GM13976 (cell line): ENCODE data around the gene KRTAP17-1.

ENCODE experiments used
- DNase-seq: peaks from one replicate; pipeline ENCODE4 v3.0.0; 2012; ENCODE audit warnings: low spot score
- CTCF ChIP-seq: IDR thresholded peaks from 2 replicates; pipeline ENCODE4 v1.5.1; 2012; ENCODE audit warnings: borderline replicate concordance, mild to moderate bottlenecking; ENCODE audit not compliant: insufficient read depth; ENCODE audit errors: extremely low read depth, missing control alignments, control extremely low read depth
- in situ Hi-C: fragments of 300-500 bp; cut with MboI; formaldehyde crosslinking; loops from one replicate; pipeline ENCODE4 v1.12.0; 2022; ENCODE audit warnings: low sequenced_read_pairs, mixed read lengths, inconsistent platforms; ENCODE audit not compliant: unreplicated experiment

Gene KRTAP17-1

GRCh38 chr17:41331606-41332005 is 16.1 kb upstream of the KRTAP17-1 start:
- in situ Hi-C loops = no loop called here
- no peak for TF ChIP-seq CTCF
- DNase-seq = no peak

GRCh38 chr17:41329279-41329948 is 13.9 kb upstream of the KRTAP17-1 start:
- in situ Hi-C loops = no loop called here
- DNase-seq = no peak
- TF ChIP-seq CTCF = peak; percentile 16

- no peak for TF ChIP-seq CTCF
- no peak for DNase-seq
- in situ Hi-C loops = no loop called here
Observed at GRCh38 chr17:41328207-41328606, 12.7 kb upstream of the KRTAP17-1 start.

- in situ Hi-C loops = no loop called here
- no peak for DNase-seq
- no peak for TF ChIP-seq CTCF
Observed at GRCh38 chr17:41327411-41328120, 12.1 kb upstream of the KRTAP17-1 start.

GRCh38 chr17:41326173-41327145 is 10.9 kb upstream of the KRTAP17-1 start:
- TF ChIP-seq CTCF = no peak
- DNase-seq = no peak
- in situ Hi-C loops = no loop called here

GRCh38 chr17:41325611-41326010 is 10.1 kb upstream of the KRTAP17-1 start:
- no peak for DNase-seq
- in situ Hi-C loops = no loop called here
- TF ChIP-seq CTCF = no peak
